ENCODE data around the gene PNPLA1.

PNPLA1 gene

DNA sequence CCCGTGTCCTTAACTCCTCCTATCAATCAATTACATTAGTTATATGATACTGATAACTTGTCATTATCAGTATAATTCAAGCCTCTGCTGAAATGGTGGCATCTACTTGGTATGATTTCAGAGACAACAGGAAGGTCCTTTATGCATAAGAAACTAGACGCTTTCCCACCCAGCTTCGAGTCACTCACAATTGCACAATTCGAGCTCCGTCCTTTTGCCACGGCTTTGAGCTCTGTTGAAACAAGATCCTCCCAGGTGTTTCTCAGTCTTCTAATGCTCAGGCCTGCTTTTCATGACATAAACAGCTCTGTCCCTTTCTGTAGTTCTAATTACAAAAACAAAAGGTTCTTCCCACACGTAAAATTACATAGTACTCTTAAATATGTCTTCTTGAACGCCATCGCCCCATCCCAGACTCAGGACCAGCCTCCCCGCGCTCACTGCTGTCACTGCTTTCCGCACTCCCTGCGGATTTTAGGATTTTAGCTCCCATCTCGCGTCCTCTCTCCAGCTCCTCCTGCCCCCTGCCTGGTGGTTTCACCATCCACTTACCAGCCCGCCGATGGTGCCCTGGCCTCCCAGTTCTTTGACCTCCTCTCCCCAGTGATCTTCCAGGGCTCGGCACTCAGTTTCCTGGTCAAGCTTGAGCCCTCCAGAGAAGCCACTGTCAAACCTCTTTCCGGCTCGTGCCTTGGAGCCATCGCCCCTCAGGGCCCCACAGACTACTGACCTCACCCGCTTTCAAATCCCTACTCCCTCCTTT lies 23.2 kb upstream of the PNPLA1 start:
- TF ChIP-seq CTCF (conservative IDR thresholded peaks at IDR 0.05; ENCODE audit: low read depth, low read length) = no peak
- no peak for DNase-seq (ENCODE audit: low read depth)
- no peak overlapping the region for H3K4me3 ChIP-seq (ENCODE audit: low read length)

DNA sequence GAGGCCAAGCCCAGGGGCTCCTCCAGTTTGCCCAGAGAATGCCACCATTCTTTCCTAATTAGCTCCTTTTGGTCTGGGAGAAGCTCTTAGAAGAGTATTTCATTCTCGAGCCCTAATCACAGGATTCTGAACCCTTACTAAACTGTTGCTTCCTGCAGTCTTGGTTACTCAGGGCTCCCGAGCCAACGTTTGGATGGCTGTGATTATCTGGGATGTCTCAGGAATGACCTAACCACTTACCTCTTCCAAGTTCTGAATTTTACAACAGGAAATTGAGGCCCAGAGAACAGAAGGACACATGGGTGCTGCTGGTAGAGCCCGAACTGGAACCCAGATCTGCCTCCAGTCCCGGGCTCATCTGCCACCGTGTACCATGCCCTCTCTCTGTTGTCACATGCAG lies 22.2 kb upstream of the PNPLA1 start:
- H3K4me3 ChIP-seq (ENCODE audit: low read length) = no peak overlapping the region
- TF ChIP-seq CTCF (conservative IDR thresholded peaks at IDR 0.05; ENCODE audit: low read depth, low read length) = no peak
- no peak for DNase-seq (ENCODE audit: low read depth)

DNA sequence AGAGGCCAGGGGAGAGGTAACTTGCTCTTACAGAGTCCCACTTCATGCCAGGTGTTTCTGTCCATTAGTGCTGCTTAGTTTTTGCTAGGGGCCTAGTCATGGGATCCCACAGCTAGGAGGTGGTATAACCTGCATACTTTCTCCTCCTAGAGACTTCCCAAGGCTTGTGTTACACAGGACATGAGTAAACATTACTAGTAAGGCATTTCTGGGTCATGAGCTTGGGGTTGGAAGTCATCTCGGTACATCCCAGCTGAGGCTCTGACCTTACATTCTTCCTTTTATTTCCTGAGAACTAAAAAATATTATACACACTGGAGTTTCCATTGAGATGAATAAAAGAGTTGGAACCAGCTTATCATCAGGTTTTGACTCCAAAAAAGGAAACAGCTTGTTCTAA lies 20.9 kb upstream of the PNPLA1 start:
- no peak overlapping the region for H3K4me3 ChIP-seq (ENCODE audit: low read length)
- no peak for DNase-seq (ENCODE audit: low read depth)
- no peak for TF ChIP-seq CTCF (conservative IDR thresholded peaks at IDR 0.05; ENCODE audit: low read depth, low read length)

DNA sequence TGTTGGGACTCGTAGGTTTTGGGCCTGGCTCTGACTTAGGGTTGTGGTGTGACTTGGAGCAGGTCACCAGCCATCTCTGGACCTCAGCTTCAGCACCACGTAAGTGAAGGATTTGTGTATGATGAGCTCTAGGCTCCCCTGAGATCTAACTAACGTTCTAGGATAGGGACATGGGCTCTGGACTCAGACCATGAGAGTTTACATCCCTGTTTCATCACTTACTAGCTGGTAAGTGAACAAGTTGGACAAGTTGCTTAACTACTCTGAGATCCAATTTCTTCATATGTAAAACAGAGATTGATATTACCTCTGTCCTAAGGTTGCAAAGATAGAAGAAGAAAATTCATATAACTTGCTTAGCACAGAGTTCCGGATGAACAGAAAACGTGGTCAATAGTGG lies 20.3 kb upstream of the PNPLA1 start:
- H3K4me3 ChIP-seq (ENCODE audit: low read length) = no peak overlapping the region
- DNase-seq (ENCODE audit: low read depth) = no peak
- TF ChIP-seq CTCF (conservative IDR thresholded peaks at IDR 0.05; ENCODE audit: low read depth, low read length) = no peak

GRCh38 chr6:36252005-36252404 lies 17.9 kb upstream of the PNPLA1 start:
- no peak for TF ChIP-seq CTCF (conservative IDR thresholded peaks at IDR 0.05; ENCODE audit: low read depth, low read length)
- no peak for DNase-seq (ENCODE audit: low read depth)
- no peak overlapping the region for H3K4me3 ChIP-seq (ENCODE audit: low read length)

DNA sequence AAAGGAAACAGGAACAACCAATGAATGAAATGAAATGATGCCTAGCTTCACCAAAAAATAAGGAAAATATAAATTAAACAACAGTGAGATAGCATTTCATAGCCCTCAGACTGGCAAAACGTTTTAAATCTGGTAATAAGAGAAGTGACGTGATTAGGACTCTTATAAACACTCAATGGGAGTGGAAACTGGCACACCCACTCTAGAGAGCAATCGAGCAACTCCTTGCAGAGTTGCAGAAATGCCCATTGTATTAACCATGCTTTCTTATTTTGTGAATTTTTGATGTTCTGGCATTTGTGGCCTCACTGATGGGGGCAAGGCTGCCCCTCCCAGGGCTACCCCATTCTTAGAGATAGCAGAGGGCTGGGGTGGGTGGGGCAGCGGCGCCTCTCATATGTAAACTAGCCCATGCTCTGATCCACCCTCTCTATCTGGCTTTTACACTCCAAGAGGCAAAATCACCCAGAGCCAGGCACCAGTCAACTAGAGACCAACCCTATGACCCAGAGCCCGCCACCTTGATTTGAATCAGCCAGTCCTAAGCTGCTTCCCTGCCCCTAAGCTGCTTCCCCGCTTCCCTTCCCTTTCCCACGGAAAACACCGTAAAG lies 6.4 kb upstream of the PNPLA1 start:
- no peak for TF ChIP-seq CTCF (conservative IDR thresholded peaks at IDR 0.05; ENCODE audit: low read depth, low read length)
- H3K4me3 ChIP-seq (ENCODE audit: low read length) = no peak overlapping the region
- no peak for DNase-seq (ENCODE audit: low read depth)

GRCh38 chr6:36265744-36266143 lies 4.1 kb upstream of the PNPLA1 start:
- no peak for TF ChIP-seq CTCF (conservative IDR thresholded peaks at IDR 0.05; ENCODE audit: low read depth, low read length)
- DNase-seq (ENCODE audit: low read depth) = no peak
- no peak overlapping the region for H3K4me3 ChIP-seq (ENCODE audit: low read length)
